Neutrophil (primary cell): ENCODE results near the gene AMPD2.

Experiments
- H3K27ac ChIP-seq: fragments of 200-600 bp; sonication (generic); 2 replicates; pipeline ENCODE4 v1.5.1; 2016; ENCODE audit warnings: mild to moderate bottlenecking, moderate library complexity
- H3K27me3 ChIP-seq: fragments of 200-600 bp; sonication (generic); 2 replicates; pipeline ENCODE4 v1.6.0; 2016; ENCODE audit warnings: mild to moderate bottlenecking
- H3K36me3 ChIP-seq: fragments of 200-600 bp; sonication (generic); 2 replicates; pipeline ENCODE4 v1.5.1; 2017
- H3K4me1 ChIP-seq, 2 experiments: fragments of 200-600 bp in 1 of 2; sonication (generic) in 1 of 2; 1 replicate in 1 of 2; 2 replicates in 1 of 2; pipeline versions ENCODE4 v1.5.1 to v1.6.1; 2013 to 2016; ENCODE audit warnings: low read depth in 1 of 2, low read length in 1 of 2, mild to moderate bottlenecking in 1 of 2, moderate library complexity in 1 of 2; ENCODE audit not compliant: control insufficient read depth in 1 of 2, insufficient read depth in 1 of 2
- H3K4me3 ChIP-seq, 2 experiments: fragments of 200-600 bp in 1 of 2; sonication (generic) in 1 of 2; 1 replicate in 1 of 2; 2 replicates in 1 of 2; pipeline ENCODE4 v1.5.1; 2013 to 2016; ENCODE audit warnings: low read depth in 1 of 2, low read length in 1 of 2, mild to moderate bottlenecking in 1 of 2, moderate library complexity in 1 of 2
- H3K9me3 ChIP-seq: fragments of 200-600 bp; sonication (generic); 2 replicates; pipeline ENCODE4 v1.5.1; 2016
- TF ChIP-seq, protein P1 (sequence below): fragments of 200-600 bp; sonication (generic); IDR thresholded peaks from 2 replicates; pipeline ENCODE4 v1.5.1; 2016; ENCODE audit warnings: antibody characterized with exemption

Gene AMPD2

GRCh38 chr1:109625601-109626560 is 6.2 kb downstream of the AMPD2 start:
- TF ChIP-seq, protein P1, sequence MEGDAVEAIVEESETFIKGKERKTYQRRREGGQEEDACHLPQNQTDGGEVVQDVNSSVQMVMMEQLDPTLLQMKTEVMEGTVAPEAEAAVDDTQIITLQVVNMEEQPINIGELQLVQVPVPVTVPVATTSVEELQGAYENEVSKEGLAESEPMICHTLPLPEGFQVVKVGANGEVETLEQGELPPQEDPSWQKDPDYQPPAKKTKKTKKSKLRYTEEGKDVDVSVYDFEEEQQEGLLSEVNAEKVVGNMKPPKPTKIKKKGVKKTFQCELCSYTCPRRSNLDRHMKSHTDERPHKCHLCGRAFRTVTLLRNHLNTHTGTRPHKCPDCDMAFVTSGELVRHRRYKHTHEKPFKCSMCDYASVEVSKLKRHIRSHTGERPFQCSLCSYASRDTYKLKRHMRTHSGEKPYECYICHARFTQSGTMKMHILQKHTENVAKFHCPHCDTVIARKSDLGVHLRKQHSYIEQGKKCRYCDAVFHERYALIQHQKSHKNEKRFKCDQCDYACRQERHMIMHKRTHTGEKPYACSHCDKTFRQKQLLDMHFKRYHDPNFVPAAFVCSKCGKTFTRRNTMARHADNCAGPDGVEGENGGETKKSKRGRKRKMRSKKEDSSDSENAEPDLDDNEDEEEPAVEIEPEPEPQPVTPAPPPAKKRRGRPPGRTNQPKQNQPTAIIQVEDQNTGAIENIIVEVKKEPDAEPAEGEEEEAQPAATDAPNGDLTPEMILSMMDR, result no peak
- Histone ChIP-seq H3K4me1 (peaks cover 36 to 39% of the 10 kb centered on the region in 2 experiments), H3K4me3 (no peak overlapping the region), H3K27ac (peak overlapping the region; percentile 19), H3K27me3 (no peaks in the 10 kb centered on the region), H3K9me3 (no peaks in the 10 kb centered on the region), H3K36me3 (peaks cover 63% of the 10 kb centered on the region)

GRCh38 chr1:109626682-109627408 is 7.2 kb downstream of the AMPD2 start:
- TF ChIP-seq, protein P1, result no peak
- H3K27ac ChIP-seq, result peak overlapping the region; percentile 12
- no peak overlapping the region for H3K4me3 ChIP-seq
- peaks cover 30 to 33% of the 10 kb centered on the region in 2 experiments for H3K4me1 ChIP-seq
- H3K36me3 ChIP-seq, result peaks cover 73% of the 10 kb centered on the region
- H3K27me3 ChIP-seq, result no peaks in the 10 kb centered on the region
- no peaks in the 10 kb centered on the region for H3K9me3 ChIP-seq

- Histone ChIP-seq H3K4me1 (peaks cover 20 to 23% of the 10 kb centered on the region in 2 experiments), H3K36me3 (peaks cover 83% of the 10 kb centered on the region), H3K27ac (peak overlapping the region; percentile 12), H3K4me3 (no peak overlapping the region), H3K27me3 (no peaks in the 10 kb centered on the region), H3K9me3 (no peaks in the 10 kb centered on the region)
- TF ChIP-seq, protein P1, result no peak
Observed at GRCh38 chr1:109627692-109628399, 8.2 kb downstream of the AMPD2 start.

DNA sequence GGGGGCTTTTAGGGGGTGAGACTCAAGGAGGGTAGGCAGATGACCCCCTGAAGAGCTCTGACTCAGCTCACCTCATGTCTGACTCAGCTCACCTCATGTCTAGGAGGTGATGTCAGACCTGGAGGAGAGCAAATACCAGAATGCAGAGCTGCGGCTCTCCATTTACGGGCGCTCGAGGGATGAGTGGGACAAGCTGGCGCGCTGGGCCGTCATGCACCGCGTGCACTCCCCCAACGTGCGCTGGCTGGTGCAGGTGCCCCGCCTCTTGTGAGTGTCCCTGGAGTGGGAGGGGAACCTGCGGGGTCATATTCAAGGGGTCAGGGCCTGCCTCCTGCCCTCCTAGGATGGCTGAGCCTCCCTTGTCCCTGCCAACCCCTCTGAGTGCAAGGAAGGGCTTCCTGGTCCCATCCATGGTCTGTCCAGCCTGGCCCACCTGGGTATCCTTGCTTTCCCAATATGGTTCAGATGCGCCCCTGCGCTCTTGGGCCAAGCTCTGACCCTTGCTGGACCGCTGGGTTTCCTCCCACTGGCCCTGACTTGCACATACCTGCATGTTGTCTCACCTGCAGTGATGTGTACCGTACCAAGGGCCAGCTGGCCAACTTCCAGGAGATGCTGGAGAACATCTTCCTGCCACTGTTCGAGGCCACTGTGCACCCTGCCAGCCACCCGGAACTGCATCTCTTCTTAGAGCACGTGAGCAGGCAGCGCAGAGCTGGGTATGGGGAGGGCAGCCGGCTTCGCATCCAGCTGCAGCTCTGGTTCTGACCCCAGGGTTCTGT is 9.1 kb downstream of the AMPD2 start:
- Histone ChIP-seq H3K36me3 (peaks cover 86% of the 10 kb centered on the region), H3K9me3 (no peaks in the 10 kb centered on the region), H3K4me1 (peaks cover 11 to 14% of the 10 kb centered on the region in 2 experiments), H3K27me3 (no peaks in the 10 kb centered on the region), H3K4me3 (no peak overlapping the region), H3K27ac (peak overlapping the region; percentile 50)
- TF ChIP-seq, protein P1, result no peak
